Activated effector memory CD4-positive, alpha-beta T cell treated with Interleukin-2 at 50 U/mL for 16 hours (primary cell): Measurements from ENCODE around the gene DHRS3.
"Not testable (repeated sequence)": the region's sequence is repeated elsewhere in the genome, so short reads cannot be mapped to it uniquely, and the experiment has no call there.

Experiments used
- DNase-seq: peaks from one replicate; pipeline ENCODE4 v3.0.0-alpha.2; 2020

DHRS3 gene

GRCh38 chr1:12552111-12552888 is 65.7 kb downstream of the DHRS3 start:
- no peak for DNase-seq

DNA sequence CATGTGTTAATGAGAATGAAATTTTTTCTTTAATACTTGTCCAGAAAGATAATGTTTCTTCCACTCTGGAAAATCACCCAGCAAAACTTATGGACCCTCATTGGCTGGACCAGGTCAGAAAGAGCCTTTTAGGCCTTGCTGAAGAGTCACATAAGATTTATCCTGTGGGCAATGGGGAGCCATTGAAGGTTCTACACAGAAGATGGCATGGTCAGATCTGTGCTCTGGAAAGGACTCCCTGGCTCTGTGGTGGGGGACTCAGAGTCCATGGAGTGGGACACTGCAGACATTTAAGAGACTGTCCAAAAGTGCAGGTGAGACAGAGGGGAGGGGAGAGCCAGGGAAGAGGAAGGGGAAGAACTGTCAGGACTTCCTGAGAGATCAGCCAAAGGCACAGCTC is 66.4 kb downstream of the DHRS3 start:
- DNase-seq: no peak

DNA sequence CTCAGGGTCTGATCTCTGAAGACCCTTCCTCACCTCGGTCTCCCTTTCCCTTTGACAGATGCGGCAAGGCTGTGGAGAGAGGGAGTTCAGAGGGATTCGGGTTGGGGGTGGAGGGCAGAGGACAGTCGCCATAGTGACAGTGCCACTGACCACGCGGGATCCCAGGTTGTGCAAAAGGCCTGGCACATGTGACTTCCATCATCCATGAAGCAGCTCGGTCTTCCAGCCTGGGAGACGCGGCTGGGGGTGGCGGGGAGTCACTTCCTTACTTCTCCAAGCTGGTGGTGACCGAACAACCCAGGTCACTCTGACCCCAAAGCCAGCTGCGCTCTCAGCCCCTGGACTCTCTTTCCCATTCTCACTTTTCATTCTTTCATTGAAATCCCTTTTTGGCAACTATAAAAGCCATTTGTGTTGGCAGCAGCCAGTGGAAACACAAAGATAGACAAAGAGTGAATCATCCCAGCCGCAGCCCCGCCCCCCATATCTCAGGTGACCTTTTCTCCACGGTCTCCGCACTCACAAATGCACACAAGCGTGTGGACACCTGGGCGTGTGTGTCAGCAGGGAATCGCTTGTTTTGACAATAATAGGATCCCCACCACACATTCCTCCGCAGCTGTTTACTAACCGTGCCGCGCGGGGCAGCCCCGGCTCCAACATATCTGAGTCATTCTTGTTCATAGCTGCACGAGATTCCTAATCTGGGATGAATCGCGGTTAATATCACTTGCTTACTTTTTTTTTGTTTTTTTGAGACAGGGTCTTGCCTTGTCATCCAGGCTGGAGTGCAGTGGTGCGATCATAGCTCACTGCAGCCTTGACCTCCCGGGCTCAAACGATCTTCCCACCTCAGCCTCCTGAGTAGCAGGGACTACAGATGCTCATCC is 68.3 kb downstream of the DHRS3 start:
- no peak for DNase-seq

- DNase-seq: no peak
Measured at GRCh38 chr1:12548973-12549459, 69.0 kb downstream of the DHRS3 start.

DNA sequence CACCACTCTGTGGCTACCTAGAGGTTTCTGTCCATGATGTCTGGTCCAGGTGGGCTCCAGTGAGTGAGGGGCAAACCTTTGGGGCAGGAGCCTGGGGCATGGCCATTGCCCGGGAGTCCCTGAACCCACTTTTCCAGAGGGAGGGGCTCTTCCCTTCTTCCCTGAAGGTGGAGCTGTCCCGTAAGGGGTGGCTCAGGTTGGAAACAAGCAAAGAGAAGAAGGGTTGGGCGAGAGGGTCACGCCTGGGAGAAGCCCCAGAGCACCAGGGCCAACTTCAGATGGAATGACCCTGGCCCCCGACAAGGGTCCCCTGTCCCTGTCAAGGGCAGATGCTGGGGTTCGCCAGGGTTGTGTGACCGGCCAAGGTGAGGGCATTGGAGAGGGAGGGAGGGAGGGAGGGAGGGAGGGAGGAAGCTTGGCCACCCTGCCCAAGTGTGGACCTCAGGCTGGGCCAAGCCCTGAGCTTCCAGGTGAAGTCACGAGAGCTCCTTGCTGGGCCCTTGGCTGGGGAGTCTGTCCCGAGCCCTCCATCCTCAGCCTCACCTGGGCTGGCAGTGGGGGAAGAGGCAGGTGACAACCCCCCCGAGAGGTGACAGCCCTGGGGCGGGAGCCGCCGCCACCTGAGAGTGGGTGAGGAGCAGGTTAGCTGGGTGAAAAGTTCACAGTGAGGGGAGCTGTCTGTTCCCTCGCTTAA is 69.6 kb downstream of the DHRS3 start:
- DNase-seq: no peak

DNA sequence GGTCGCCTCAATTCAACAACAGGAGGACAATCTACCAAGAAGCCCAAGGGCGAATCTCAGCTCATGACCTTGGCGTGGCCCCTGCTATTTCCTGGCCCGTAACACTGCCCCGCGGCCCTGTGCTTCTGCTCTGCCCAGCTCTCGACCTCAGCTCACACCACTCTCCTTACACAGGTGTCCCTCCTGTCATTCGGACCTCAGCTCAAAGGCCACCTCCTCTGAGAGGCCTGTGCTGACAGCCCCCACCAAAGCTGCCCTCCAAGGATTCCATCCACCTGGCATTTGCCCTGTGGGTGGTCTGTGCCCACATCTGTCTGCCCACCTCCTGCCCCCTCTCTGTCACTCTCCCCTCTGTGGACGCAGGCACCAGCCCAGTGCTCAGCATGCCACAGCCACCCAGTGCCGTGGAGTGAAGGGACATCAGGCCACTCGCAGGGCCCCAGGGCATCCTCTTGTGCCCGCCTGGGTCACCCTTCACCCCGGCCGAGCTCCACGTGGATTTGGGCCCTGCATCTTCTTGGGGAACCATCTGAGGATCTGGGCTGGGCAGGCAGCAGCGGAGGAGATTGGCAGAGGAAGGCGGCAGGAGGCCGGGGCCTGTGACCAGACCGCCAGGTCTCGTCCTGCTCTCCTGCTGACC is 70.3 kb downstream of the DHRS3 start:
- no peak for DNase-seq

- DNase-seq: no peak
Measured at GRCh38 chr1:12546771-12547585, 71.0 kb downstream of the DHRS3 start.

GRCh38 chr1:12544992-12545391 is 73.0 kb downstream of the DHRS3 start:
- no peak for DNase-seq

- no peak for DNase-seq
Measured at GRCh38 chr1:12544357-12544756, 73.7 kb downstream of the DHRS3 start.

DNA sequence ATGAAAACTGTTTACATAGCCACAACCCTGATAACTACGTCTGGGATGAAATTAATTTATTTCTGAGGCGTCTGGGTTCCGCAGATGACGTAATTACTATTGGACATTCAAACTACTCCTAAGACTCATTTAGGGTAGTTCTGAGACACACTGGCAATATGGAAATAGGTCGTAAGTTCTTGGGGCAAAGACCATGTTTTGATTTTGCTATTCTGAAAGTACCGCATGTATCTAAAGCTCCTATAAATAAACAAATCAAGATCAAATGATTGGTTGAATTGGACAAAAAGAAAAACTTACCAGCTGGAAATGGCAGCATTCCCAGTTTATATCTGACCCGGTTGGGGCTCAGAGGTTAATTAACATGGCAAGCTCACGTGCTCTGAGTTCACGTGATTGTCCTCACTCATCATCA is 74.3 kb downstream of the DHRS3 start:
- DNase-seq: no peak

GRCh38 chr1:12542616-12543592 is 75.1 kb downstream of the DHRS3 start:
- DNase-seq: no peak

GRCh38 chr1:12542138-12542465 is 75.9 kb downstream of the DHRS3 start:
- DNase-seq: no peak

DNA sequence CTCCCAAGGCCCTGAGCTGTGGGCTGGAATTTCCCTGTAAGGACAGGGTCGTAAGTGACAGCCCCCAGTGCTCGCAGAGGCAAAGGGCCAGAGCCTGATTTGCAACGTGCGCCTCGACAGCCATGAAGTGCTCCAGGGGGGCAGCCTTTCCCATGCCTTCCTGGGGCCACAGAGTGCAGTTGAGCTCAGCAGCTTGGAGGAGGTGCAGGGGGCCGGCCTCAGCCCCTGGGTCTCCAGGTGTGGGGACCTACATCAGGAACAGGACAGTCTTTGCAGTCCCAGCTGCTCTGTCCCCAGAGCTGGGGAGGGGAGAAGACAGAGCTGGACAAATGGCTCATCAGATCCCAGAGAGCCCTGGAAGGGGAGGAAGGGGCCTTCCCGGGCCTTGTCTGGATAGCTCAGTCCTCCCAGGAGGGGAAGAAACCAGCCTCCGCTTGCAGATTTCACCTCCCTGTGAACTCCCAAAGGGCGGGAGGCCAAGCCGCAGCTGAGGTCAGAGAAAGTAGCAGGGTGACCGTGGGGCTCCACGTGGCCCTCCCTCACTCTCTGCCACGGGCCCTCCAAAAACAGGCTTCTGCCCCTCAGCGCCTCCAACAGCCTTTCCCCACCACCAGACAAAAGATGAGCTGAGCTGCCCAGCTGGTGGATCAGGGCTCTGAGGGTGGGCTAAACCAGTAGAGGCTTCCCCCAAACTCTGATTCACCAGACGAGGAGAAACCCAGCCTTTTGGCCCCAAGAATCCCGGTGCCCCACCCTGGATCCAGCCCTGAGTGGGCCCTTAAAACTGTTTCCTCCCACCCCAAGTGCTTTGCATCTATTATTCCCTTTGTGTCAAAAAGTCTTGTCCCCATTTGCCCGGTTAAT is 76.5 kb downstream of the DHRS3 start:
- no peak for DNase-seq

GRCh38 chr1:12540580-12541273 is 77.3 kb downstream of the DHRS3 start:
- no peak for DNase-seq

DNA sequence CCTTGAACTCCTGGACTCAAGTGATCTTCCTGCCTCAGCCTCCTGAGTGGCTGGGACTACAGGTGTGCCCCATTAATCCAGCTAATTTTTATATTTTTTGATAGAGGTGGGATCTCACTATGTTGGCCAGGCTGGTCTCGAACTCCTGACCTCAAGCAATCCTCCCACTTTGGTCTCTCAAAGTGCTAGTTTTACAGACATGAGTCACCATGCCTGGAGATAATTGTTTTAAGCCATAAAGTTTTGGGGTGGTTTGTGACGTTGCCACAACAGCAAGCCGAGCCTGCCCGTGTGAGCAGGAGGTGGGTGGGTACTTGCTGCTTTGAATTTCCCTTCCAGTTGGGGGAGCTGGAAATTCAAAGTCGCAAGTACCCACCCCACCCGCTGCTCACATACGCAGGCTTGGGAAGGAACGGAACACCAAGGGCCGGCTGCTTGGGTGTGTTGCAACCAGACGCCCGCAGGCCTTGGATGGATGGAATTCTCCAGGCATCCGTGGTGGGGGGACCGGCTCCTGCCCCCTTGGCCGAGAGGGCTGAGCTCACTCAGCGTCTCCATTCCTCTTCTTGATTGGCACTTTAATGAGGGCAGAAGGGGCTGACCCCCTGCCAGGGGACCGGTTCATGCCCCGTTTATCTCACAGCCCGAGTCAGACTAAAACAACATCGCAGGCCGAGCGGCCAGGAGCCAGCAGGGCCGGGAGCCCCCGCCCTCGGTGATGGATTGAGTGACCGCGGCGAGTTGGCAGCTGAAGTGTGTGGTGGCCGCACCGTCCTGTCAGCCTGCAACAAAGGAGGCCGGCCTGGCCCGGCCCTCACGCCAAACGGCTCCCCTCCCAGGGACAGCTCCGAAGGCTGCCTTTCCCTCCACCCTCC is 78.1 kb downstream of the DHRS3 start:
- no peak for DNase-seq

DNA sequence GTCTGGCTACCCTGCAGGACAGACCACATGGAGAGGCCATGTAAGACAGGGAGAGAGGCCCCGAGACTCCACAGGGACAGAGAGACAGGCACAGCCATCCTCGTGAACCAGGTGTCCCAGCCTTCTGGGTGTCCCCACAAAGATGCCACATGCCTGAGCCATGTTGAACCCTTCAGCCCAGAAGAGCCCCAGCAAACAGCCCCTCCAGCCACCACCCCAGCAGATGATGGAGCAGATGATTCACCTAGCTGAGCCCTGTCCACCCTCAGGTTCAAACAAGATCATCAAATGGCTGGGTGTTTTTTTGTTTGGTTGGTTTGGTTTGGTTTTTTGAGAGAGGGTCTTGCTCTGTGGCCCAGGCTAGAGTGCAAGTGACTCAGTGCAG is 78.7 kb downstream of the DHRS3 start:
- no peak for DNase-seq

- not testable (repeated sequence) for DNase-seq
Measured at GRCh38 chr1:12538536-12538935, 79.5 kb downstream of the DHRS3 start.

DNA sequence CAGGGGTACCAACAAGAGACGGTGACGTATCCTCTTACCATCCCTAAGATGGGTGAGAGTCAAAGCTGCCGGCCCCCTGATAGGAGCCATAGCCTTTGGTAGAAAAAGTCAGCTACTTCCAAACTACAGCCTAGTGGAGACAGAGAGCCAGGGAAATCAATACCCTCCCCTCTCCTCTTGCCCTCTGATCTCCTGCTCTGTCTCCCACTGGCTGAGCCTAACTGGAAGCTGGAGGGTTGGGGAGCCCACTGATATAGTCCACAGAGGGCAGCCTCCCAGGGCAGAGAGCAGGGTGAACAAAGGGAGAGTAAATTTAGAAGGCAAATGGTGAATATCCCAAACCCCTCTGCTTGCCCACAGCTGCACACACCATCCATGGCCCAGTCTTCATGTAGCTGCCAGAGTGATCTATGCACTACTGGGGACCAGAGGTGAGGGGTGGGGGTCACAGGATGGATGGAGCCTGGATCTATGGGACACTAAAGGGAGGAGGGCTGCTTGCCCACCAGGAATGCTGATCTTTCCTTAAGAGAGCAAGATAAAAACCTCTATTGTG is 80.0 kb downstream of the DHRS3 start:
- no peak for DNase-seq
